Activated CD8-positive, alpha-beta T cell treated with anti-CD3 and anti-CD28 coated beads, Interleukin-2, amount 10 ng/mL, durations not matched to agents 7 days and 5 days (primary cell): ENCODE data around the gene HP1BP3. TPM values are rescaled to one million over a fixed set of nuclear protein-coding genes. Genes with fewer than 3 reads are reported as not detected.
A peak's percentile ranks its signal among the peaks of the same experiment; 100 is the strongest.

Experiments used
- ATAC-seq: fragments of 150-1000 bp; cut with Tn5 transposase; one replicate; pipeline ENCODE4 v1.10.0; 2021; ENCODE audit warnings: moderate library complexity
- CTCF ChIA-PET: fragments of 350-600 bp; sonication (Branson Sonifier 250); formaldehyde crosslinking; loops from one replicate; lab custom pipeline; 2021; ENCODE audit warnings: antibody characterized with exemption; lab: Charles Lee
- POLR2A ChIA-PET: fragments of 350-600 bp; sonication (Branson Sonifier 250); formaldehyde crosslinking; loops from one replicate; lab custom pipeline; 2021; ENCODE audit warnings: antibody characterized with exemption; lab: Charles Lee
- DNase-seq: peaks from one replicate; pipeline ENCODE4 v3.0.0-alpha.2; 2020
- H3K27ac Mint-ChIP-seq: one replicate; pipeline ENCODE4 v1.8.0; 2021; ENCODE audit warnings: mild to moderate bottlenecking, mixed read lengths
- H3K27me3 Mint-ChIP-seq: one replicate; pipeline ENCODE4 v1.8.0; 2021; ENCODE audit warnings: low read depth, mixed read lengths
- H3K36me3 Mint-ChIP-seq: one replicate; pipeline ENCODE4 v1.8.0; 2021; ENCODE audit warnings: low read depth, mixed read lengths
- H3K4me1 Mint-ChIP-seq: one replicate; pipeline ENCODE4 v1.8.0; 2021; ENCODE audit warnings: low read depth, mixed read lengths
- H3K4me3 Mint-ChIP-seq: one replicate; pipeline ENCODE4 v1.8.0; 2021; ENCODE audit warnings: mild to moderate bottlenecking, mixed read lengths
- H3K9me3 Mint-ChIP-seq: one replicate; pipeline ENCODE4 v1.8.0; 2022; ENCODE audit warnings: mixed read lengths; ENCODE audit not compliant: insufficient read depth
- total RNA-seq, 2 experiments: library from RNA; stranded (reverse); gene quantifications; one replicate each; pipeline ENCODE4 v1.2.3, GENCODE V29; 2021

Gene HP1BP3
- total RNA-seq, 2 experiments from 2014 or later, result 316 to 324 TPM

GRCh38 chr1:20717452-20718342, 69.4 kb downstream of the HP1BP3 start, which contains the start of gene KIF17:
Gene KIF17, minus strand, starts transcription at chr1:20718007. Its CDS starts 301 bp downstream, at chr1:20717706.
- DNase-seq (peak; percentile 61), ATAC-seq (peak; percentile 65)
- peaks cover 37% of the 10 kb centered on the region for H3K27me3 Mint-ChIP-seq
- H3K4me3 Mint-ChIP-seq, result peak within 1 kb of the TSS; percentile 52
- H3K27ac Mint-ChIP-seq, result no peak within 1 kb of the TSS
- no peaks in the 10 kb centered on the region for H3K9me3 Mint-ChIP-seq
- H3K36me3 Mint-ChIP-seq, result no peaks in the 10 kb centered on the region
- POLR2A ChIA-PET, result interaction anchor here (0.6 to 0.8 kb wide), 2 partner anchors 14 to 69 kb away, joined by 3 read pairs; partner anchors contain the start of gene HP1BP3
- CTCF ChIA-PET, result interaction anchor here (1.5 to 2.7 kb wide), 2 partner anchors 21 to 22 kb away, joined by 4 to 11 read pairs; no protein-coding TSS in a partner anchor
- H3K4me1 Mint-ChIP-seq, result peaks cover 12% of the 10 kb centered on the region

- ChIA-PET CTCF (interaction anchor here (2.8 kb wide), 1 partner anchor 20 kb away, joined by 9 read pairs; no protein-coding TSS in a partner anchor), POLR2A (no interaction called here)
- Mint-ChIP-seq H3K36me3 (no peaks in the 10 kb centered on the region), H3K4me3 (no peak overlapping the region), H3K27me3 (peaks cover 37% of the 10 kb centered on the region), H3K4me1 (peaks cover 12% of the 10 kb centered on the region), H3K9me3 (no peaks in the 10 kb centered on the region), H3K27ac (no peak overlapping the region)
- ATAC-seq, result no peak
- DNase-seq, result no peak
Observed at GRCh38 chr1:20716232-20716631, 70.9 kb downstream of the HP1BP3 start.

- no peak for ATAC-seq
- no peaks in the 10 kb centered on the region for H3K36me3 Mint-ChIP-seq
- POLR2A ChIA-PET, result no interaction called here
Observed at GRCh38 chr1:20715406-20715805, 71.7 kb downstream of the HP1BP3 start.

DNA sequence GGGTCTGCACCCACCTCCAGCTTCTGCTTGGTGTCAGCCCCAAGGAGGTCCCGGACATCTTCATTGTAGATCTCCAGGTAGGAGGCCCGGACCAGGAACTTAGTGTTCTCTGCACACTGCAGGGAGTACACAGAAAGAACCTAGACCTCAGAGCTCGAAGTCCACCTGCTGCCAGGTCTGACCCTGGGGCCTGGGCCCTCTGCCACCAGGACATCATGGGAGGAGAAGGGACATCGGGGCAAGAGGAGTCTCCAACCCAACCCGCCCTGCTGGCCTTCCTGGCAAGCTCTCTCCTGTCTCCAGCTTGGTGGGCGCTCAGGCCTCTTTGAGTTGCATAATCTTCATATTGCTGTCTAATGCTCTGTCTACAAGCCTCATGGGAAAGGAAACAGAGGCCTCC, 73.7 kb downstream of the HP1BP3 start:
- Mint-ChIP-seq H3K27me3 (peaks cover 17% of the 10 kb centered on the region), H3K9me3 (no peaks in the 10 kb centered on the region), H3K4me1 (peaks cover 12% of the 10 kb centered on the region), H3K36me3 (no peaks in the 10 kb centered on the region), H3K4me3 (no peak overlapping the region), H3K27ac (no peak overlapping the region)
- DNase-seq (no peak), ATAC-seq (no peak)
- ChIA-PET CTCF (interaction anchor here (0.7 kb wide), 1 partner anchor 305 kb away, joined by 3 read pairs; no protein-coding TSS in a partner anchor), POLR2A (no interaction called here)

More at GRCh38 chr1:20715406-20715805, 71.7 kb downstream of the HP1BP3 start:
- Mint-ChIP-seq H3K4me1 (peaks cover 12% of the 10 kb centered on the region), H3K9me3 (no peaks in the 10 kb centered on the region), H3K27ac (no peak overlapping the region), H3K4me3 (no peak overlapping the region), H3K27me3 (peaks cover 33% of the 10 kb centered on the region)
- CTCF ChIA-PET, result interaction anchor here (2.8 kb wide), 1 partner anchor 19 kb away, joined by 9 read pairs; no protein-coding TSS in a partner anchor
- DNase-seq, result no peak

- Mint-ChIP-seq H3K27me3 (peaks cover 11% of the 10 kb centered on the region), H3K36me3 (no peaks in the 10 kb centered on the region), H3K4me3 (no peak overlapping the region), H3K27ac (no peak overlapping the region), H3K9me3 (no peaks in the 10 kb centered on the region), H3K4me1 (peaks cover 7% of the 10 kb centered on the region)
- CTCF ChIA-PET, result no interaction called here
- no peak for ATAC-seq
- POLR2A ChIA-PET, result no interaction called here
- DNase-seq, result no peak
Observed at GRCh38 chr1:20712215-20712577, 74.9 kb downstream of the HP1BP3 start.

GRCh38 chr1:20711285-20712214, 75.6 kb downstream of the HP1BP3 start:
- peaks cover 6% of the 10 kb centered on the region for H3K27me3 Mint-ChIP-seq
- DNase-seq (no peak), ATAC-seq (no peak)
- CTCF ChIA-PET, result interaction anchor here (1.1 kb wide), 1 partner anchor 15 kb away, joined by 3 read pairs; no protein-coding TSS in a partner anchor
- H3K4me1 Mint-ChIP-seq, result peaks cover 3% of the 10 kb centered on the region
- no peak overlapping the region for H3K27ac Mint-ChIP-seq
- no peak overlapping the region for H3K4me3 Mint-ChIP-seq
- H3K36me3 Mint-ChIP-seq, result no peaks in the 10 kb centered on the region
- H3K9me3 Mint-ChIP-seq, result no peaks in the 10 kb centered on the region
- POLR2A ChIA-PET, result no interaction called here

DNA sequence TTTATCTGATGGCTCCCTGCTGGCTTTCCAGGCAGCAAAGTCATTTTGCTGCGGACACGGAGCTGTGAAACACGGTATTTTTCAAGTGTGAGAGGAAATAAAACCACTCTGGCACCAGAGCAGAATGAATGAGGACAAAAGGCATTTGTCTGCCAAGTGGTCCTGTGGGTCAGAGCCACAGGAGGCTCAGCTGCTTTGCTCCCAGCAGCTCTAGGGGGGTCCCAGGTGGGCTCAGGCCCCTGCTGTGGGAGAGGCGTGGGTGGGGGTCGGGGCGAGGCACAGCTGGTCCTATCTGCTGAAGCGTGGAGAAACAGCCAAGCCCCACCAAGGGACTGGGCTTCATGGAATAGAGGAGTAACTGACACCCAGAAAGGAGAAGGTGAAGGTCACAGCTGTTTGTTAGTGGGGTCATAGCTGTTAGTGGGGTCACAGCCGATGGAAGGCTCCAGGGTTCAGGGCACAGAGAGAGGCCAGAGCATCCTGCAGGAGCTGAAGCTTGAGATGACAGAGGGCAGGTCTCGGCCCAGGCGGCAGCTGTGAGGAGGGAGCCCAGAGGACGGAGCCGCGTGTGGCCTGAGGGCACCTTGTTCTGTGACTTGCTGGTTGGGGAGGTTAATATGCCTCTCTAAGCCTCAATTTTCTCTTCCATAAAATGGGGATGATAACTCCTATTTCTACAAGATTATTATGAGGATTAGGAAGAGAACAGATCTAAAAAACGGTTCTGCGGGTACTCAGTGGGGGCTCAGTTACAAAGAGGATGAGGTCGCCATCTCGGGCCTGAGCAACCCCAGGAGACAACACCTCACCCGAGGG, 76.4 kb downstream of the HP1BP3 start:
- ATAC-seq (no peak), DNase-seq (no peak)
- Mint-ChIP-seq H3K4me3 (no peak overlapping the region), H3K9me3 (no peaks in the 10 kb centered on the region), H3K27me3 (peaks cover 2% of the 10 kb centered on the region), H3K36me3 (no peaks in the 10 kb centered on the region), H3K27ac (no peak overlapping the region), H3K4me1 (no peaks in the 10 kb centered on the region)
- ChIA-PET CTCF (interaction anchor here (1.1 kb wide), 1 partner anchor 14 kb away, joined by 3 read pairs; no protein-coding TSS in a partner anchor), POLR2A (no interaction called here)

- no peaks in the 10 kb centered on the region for H3K9me3 Mint-ChIP-seq
- CTCF ChIA-PET, result interaction anchor here (1.1 kb wide), 1 partner anchor 13 kb away, joined by 3 read pairs; no protein-coding TSS in a partner anchor
- no peaks in the 10 kb centered on the region for H3K4me1 Mint-ChIP-seq
- no peak for DNase-seq
- no peak overlapping the region for H3K4me3 Mint-ChIP-seq
- no peak overlapping the region for H3K27ac Mint-ChIP-seq
- no peak for ATAC-seq
- H3K27me3 Mint-ChIP-seq, result peaks cover under 1% of the 10 kb centered on the region
- POLR2A ChIA-PET, result no interaction called here
- H3K36me3 Mint-ChIP-seq, result no peaks in the 10 kb centered on the region
Observed at GRCh38 chr1:20709868-20710267, 77.2 kb downstream of the HP1BP3 start.

GRCh38 chr1:20708891-20709290, 78.2 kb downstream of the HP1BP3 start:
- Mint-ChIP-seq H3K4me1 (no peaks in the 10 kb centered on the region), H3K9me3 (no peaks in the 10 kb centered on the region), H3K27me3 (no peaks in the 10 kb centered on the region), H3K4me3 (no peak overlapping the region), H3K36me3 (no peaks in the 10 kb centered on the region), H3K27ac (no peak overlapping the region)
- ChIA-PET POLR2A (no interaction called here), CTCF (interaction anchor here (1.4 to 3.3 kb wide), 2 partner anchors 12 to 486 kb away, joined by 3 to 26 read pairs; no protein-coding TSS in a partner anchor)
- DNase-seq, result no peak
- ATAC-seq, result no peak

DNA sequence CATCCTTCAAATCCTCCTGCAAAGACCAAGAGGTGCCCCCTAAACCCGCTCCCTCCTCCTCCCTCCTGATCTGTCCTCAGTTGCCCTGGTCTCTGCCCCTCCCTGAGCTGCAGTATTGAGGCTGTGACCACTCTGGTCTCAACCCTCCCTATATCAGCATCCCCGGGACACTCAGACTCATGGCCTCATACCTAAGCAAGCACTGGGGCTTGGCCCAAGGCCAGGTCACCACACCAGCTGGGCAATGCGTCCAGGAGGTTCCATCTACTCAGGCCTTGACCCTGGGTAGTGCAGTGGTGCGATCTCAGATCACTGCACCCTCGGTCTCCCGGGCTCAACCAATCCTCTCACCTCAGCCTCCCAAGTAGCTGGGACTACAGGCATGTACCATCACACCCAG, 79.0 kb downstream of the HP1BP3 start:
- POLR2A ChIA-PET, result no interaction called here
- H3K4me1 Mint-ChIP-seq, result no peaks in the 10 kb centered on the region
- H3K9me3 Mint-ChIP-seq, result no peaks in the 10 kb centered on the region
- CTCF ChIA-PET, result interaction anchor here (0.6 to 3.3 kb wide), 4 partner anchors 11 to 487 kb away, joined by 3 to 26 read pairs (median 3); no protein-coding TSS in a partner anchor
- ATAC-seq (no peak), DNase-seq (no peak)
- no peak overlapping the region for H3K4me3 Mint-ChIP-seq
- H3K36me3 Mint-ChIP-seq, result no peaks in the 10 kb centered on the region
- H3K27me3 Mint-ChIP-seq, result no peaks in the 10 kb centered on the region
- H3K27ac Mint-ChIP-seq, result no peak overlapping the region
